Measurements from ENCODE around the gene KCNG3. TPM values are rescaled to one million over a fixed set of nuclear protein-coding genes. Genes with fewer than 3 reads are reported as not detected.

KCNG3 gene
- polyA plus RNA-seq, 10 donors: 0.04 to 0.06 TPM; not detected in 8

DNA sequence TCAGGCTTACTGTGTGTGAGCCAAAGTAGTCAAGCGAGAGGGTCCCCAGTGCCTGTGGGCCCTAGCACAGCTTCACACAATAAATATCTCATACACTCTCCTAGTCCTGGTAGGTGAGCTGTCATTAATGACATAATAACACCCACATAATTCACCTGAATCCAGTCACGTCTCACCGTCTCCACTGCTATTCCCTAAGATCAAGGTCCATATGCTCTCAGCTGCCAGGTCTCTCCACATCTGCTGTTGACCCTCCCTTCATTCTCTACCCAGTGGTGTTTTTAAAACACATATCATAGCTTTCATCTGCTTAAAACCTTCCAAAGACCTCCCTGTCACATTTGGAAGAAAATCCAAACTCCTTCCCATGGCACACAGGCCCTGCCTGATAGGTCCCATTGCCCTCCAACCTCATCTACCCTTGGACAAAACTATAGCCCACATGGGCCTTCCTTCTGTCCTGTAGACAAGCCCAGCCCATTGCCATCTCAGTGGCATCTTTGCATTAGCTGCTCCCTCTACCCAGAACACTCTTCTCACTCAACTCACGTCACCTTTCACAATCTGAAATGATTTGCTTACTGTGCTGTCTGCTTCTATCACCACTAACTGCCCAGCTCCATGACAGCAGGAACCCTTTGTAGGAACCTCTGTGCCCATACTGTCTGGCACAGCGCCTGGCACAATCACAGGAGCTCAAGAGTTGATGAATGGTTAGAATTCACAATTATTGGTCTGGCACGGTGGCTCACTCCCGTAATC lies 7.5 kb downstream of the KCNG3 start:
- DNase-seq: no peak

DNA sequence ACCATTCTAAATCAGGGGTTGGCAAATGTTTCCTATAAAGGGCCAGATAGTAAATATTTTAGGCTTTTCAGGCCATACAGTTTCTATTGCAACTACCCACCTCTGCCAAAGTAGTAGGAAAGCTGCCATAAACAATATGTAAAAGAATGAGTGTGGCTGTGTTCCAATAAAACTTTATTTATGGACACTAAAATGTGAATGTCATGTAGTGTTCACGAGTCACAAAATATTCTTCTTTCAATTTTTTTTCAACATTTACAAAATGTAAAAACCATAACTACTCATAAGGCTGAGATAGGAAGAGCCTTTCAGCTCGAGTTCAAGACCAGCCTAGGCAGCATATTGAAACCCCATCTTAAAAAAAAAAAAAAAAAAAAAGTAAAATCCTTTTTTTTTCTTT lies 13.4 kb downstream of the KCNG3 start:
- no peak for DNase-seq

DNA sequence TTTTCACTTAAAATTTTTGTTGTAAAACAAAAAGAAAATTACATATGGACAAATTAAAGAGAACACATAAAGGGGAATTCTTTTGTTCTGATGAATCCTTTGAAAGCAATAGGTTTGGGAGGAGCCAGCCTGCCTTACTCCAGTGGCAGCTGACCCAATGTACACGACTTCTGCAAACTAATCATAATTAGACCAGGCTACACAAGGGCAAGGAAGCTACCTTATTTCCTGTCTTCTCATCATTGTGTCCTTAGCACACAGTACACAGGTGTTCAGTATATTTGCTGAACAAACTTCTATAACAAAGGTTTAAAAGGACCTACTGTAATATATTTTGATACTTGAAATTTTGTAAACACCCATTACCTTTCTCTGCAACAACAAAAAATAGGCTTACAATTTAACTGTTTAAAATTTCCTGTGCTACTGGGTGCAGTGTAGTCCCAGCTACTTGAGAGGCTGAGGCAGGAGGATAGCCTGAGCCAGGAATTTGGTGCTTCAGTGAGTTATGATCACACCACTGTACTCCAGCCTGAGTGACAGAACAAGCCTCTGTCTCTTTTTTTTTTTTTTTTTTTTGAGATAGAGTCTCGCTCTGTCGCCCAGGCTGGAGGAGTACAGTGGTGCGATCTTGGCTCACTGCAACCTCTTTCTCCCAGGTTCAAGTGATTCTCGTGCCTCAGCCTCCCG lies 18.9 kb downstream of the KCNG3 start:
- DNase-seq: no peak

DNA sequence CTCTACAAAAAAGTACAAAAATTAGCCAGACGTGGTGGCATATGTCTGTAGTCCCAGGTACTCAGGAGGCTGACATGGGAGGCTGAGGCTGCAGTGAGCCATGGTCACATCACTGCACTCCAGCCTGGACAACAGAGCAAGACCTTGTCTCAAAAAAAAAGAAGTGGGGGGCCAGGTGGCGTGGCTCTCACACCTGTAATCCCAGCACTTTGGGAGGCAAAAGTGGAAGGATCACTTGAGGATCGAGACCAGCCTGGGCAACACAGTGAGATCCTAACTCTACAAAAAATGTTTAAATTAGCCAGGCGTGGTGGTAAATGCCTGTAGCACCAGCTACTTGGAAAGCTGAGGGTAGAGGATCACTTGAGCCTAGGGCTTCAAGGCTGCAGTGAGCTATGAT lies 23.1 kb downstream of the KCNG3 start:
- no peak for DNase-seq

DNA sequence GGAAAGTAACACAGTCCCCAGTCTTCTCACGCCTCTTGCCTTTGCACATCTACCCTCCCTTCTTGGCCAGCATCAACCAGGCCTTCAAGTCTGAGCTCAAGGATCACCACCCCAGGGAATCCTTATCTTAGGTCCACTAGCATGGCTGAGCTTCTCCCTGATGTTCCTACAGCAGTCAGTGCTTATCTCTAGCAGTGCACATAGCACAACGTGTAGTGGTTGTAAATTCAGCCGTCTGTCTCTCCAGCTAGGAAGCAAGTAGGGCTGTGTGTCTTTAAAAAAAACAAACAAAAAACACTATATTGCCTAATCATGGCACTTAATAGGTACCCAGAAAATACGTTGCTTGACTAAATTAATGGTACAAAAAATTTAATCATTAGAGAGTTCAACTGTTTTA lies 29.2 kb downstream of the KCNG3 start:
- no peak for DNase-seq

DNA sequence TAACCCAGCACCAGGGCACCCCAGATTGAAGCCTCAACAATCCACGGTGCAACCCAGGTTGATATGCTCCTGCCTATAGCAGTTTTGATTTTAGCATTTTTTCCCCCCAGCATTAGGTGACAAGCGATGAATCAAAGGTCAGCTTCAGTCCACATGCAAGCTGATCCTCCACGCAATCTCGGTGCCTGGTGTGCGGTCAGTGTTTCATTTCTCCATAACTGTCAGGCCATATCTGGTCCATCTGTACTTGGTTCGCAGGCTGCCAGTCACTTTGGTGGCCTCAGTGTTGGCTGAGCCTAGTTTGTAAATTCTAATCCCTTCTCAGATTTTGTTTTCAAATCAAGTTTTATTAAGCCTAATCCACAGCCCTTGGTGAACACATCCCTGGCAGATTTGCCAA lies 30.2 kb downstream of the KCNG3 start:
- no peak for DNase-seq

DNA sequence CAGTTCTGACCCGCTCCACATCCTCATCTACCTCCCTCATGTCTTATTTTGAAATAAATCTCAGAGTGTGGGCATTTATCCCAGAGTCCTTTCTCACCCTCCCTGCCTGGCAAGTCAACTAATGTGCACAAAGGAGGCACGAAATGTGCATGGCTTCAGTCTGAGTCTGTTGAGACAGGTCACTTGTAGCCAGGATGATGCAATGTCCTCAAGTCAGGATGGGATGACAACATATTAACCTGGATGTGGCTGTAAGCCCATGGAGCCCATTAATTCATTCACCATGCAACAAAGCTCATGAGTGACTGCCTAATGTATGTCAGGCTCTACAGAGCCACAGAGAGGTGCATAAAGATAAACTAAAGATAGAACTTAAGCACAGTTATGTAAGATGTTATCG lies 34.5 kb downstream of the KCNG3 start:
- no peak for DNase-seq

DNA sequence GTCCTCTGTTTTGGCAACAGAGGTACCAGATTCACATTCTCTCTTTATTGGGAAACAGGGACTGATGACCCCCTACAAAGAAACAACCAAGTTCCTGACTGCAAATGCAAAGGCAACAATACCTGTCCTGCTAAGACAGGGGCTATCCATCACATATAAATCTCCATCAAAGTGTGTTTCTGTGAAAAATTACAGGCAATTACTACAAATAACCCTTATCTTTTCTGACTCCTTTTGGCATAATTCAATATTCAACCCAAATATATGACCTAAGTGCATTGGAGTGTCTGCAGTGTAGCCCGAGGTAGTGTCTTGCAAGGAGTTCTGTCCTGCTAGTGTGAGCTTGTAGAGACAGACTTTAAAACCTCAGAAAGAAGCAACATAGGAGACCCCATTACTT lies 35.4 kb downstream of the KCNG3 start:
- DNase-seq: no peak

DNA sequence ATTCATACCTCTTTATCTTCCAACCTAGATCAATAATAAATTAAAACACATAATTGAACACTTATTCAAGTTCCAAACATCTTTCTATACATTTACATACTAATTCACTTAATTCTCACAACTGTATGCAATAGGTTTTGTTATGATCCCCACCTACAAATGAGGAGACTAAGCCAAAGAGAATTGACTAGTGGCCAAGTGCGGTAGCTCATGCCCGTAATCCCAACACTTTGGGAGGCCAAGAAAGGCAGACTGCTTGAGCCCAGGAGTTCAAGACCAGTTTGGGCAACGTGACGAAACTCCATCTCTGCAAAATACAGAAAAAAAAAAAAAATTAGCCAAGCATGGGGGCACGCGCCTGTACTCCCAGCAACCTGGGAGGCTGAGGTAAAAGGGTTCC lies 36.8 kb downstream of the KCNG3 start:
- no peak for DNase-seq

DNA sequence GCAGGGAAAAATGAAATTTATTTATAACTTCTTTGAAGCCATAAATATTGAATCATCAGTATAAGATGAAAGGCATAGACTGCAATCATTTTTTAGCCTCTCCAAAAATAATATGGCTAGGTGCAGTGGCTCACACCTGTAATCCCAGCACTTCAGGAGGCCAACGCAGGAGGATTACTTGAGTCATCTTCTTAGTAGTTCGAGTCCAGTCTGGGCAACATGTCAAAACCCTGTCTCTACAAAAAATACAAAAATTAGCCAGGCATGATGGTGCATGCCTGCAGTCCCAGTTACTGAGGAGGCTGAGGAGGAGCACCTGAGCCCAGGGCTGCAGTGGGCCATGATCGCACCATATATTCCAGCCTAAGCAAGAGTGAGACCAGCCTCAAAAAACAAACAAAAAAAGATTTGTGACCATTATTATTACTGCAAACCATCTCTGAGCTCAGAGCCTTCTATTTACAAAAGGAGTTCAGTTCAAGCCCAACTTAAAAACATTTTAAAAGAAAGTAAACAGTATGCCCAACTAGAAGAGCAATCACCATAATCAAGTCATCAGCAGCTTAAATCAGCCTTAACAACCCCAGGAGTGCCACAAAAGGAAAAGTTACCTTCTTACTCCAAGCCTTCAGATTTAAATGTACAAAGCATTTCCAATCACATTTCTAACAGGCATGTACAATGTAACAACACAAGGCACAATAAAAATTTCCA lies 37.5 kb downstream of the KCNG3 start:
- no peak for DNase-seq

DNA sequence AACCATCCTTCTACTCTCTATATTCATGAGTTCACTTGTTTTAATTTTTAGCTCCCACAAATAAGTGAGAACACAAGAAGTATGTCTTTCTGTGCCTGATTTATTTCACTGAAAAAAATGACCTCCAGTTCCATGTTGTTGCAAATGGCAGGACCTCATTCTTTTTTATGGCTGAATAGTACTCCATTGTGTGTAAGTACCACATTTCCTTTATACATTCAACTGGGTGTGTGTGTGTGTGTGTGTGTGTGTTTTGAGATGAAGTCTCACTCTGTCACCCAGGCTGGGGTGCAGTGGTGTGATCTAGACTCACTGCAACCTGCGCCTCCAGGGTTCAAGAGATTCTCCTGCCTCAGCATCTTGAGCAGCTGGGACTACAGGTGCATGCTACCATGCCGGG lies 41.2 kb downstream of the KCNG3 start:
- no peak for DNase-seq

DNA sequence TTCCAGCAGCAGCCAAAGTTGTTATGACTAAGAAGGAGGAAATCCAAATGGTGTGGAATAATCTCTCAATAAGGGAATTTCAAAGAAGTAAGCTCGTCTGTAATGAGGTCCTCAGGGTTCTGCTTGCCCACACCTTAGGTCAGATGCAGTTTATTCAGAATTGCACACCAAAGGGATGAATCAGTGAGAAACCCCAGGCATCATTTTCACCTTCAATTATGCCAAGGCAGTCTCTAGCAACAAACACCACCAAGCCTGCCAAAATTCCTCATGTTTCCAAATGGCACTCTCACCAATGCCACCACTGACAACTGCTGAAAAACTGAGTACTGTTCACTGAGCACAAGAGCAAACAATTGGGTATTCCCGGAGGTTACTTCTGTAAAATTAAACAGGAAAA lies 43.6 kb downstream of the KCNG3 start:
- no peak for DNase-seq

DNA sequence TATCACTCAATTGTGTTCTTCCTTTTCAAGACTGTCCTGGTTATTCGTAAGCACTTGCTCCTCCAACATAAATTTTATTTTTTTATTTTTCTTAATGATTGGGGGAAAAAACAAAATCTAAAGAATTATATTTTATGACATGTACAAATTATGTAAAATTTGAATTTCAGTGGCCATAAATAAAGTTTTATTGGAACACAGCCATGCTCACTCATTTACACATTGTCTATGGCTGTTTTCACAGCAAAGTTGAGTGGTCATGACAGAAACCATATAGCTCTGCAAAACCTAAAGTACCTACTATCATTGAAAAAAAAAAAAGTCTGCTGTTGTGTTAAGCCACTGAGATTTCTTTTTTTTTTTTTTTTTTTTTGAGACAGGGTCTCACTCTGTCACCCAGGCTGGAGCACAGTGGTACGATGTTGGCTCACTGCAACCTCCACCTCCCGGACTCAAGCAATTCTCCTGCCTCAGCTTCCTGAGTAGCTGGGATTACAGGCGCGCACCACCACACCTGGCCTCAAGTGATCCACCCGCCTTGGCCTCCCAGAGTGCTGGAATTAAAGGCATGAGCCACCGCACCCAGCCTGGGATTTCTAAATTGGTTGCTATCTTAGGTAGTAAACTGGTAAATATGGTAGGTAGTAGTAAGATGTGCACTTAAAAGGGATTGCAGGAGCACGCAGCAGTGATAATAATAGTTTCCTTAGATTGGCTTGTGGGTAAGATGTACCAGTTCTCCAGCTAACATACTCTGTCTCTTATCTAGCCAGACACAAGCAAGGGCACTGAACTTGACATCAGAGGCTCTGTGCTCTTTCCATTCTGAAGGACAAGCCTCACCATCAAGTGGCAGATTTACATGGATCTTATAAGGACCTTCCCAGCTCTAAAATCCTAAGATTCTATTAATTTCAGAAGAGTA lies 44.4 kb downstream of the KCNG3 start:
- DNase-seq: no peak

DNA sequence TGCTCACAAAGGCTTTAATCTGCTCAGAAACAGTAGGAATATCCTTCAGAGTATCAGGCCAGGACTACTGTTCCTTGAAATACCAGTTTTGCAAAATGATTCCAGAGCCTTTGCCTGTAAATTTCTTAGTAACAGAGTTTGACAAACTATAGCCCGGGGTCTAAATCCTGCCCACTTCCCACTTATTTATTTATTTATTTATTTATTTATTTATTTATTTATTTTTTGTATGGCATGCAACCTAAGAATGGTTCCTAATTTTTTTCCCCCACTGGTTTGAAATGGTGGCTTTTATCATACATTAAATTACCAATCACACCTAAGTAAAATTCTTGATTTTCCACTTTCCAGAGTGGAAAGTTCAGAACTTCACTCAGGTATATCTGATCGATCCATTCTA lies 45.6 kb downstream of the KCNG3 start:
- no peak for DNase-seq

DNA sequence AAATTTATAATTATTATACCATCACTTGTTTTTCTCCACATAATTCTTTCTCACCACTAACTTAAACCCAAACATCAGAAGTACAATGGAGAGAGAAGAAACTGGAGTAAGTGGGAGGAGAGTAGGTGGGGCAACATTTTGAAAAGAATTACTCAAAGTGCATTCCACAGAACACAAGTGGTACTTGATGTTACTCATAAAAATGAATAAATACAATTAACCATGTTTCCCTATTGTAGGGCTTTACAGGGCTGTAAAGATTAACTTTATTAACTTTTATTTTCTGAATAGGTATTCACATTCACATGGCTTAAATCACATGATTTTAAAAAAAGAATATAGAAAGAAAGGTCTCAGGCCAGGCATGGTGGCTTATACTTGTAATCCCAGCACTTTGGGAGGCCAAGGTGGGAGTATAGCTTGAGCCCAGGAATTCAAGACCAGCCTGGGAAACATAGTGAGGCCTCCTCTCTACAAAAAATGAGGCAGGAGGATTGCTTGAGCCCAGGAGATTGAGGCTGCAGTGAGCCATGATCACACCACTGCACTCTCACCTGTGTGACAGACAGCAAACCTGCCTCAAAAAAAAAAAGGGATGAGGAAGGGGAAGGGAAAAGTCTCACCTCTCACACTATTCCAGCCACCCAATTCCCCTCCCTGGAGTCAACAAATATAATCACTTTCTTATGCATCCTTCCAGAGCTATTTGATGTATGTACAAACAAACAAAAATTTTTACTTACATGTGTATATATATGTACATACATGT lies 47.1 kb downstream of the KCNG3 start:
- no peak for DNase-seq

DNA sequence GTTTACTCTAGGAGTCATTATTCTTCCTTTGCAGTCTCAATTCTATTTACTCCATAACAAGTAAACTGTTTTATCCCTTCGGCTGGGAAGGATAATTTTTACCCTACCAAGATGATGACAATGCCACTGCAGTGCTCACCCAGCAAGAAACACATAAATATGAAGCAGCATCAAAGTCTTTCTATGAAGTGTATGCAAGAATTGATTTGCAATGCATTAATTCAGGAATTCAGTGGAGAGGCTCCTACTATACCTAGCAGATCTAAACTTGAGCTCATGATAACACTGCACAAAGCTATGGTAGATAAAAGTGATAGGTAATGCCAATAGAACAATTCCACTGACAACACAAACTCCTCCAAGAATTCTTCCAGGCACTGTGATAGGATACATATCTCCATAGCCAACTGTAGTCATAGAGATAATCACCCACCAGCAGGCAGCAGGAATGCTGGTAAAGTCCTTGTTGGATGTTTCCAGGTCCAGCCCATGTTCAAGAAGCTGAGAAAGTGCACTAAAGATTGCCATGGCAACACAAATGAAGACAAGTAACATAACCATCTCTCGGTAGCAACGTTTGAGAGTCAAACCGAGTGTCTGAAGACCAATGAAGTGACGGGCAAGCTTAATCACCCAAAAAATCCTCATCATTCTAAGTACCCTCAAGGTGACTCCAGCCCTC lies 49.9 kb downstream of the KCNG3 start:
- DNase-seq: no peak

DNA sequence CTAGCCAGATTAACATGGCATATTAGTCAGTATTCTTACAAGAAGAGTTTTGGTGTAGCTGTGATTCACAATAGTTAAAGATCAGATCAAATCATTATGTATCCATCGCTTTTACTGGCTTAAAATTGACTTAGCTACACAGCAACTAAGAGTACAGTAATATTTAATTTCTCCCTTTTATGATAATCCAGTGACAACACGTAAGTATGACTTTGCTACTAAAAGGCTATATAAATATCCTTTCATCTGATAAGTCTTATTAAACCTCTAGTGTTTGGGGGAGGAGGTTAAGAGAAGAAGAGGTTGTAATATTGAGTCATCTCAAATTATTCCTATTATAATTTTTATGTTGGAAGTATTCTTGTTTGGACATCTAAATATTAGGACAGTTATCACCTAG lies 51.0 kb downstream of the KCNG3 start:
- DNase-seq: no peak

DNA sequence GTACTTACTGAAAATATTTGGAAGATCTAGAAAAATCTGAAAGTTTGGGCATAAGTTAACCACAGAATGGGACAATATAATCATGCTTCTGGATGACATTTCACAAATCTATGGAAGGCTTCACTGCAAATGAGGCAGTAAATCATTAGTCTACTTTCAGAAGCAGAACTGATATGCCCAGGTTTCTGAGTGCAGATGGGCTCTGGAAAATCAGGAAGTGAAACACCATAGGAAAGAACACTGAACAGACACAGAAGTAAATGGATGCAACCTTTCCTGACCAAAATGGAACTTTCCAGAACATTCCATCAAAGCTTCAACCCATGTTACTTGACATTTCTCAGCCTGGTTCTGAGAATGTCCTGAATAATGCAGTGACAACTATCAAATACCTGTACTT lies 55.1 kb downstream of the KCNG3 start:
- no peak for DNase-seq

DNA sequence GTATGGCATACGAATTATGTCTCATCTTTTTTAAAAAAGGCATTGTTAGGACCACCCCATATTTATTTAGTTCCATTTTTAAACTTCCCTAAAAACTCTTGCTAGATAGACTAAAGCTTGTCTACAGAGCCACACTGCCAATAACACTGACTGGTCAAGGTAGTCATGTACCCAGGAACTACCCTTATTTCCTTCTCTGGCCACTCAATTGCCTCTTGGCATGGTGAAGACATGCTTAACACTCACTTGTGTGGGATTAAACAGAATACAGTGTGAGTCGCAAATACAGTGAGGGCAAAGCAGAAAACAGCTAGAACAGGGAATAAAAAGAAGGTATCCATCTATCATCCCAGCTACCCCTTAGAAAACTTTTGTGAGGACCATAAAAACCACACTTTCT lies 57.4 kb downstream of the KCNG3 start:
- DNase-seq: no peak

DNA sequence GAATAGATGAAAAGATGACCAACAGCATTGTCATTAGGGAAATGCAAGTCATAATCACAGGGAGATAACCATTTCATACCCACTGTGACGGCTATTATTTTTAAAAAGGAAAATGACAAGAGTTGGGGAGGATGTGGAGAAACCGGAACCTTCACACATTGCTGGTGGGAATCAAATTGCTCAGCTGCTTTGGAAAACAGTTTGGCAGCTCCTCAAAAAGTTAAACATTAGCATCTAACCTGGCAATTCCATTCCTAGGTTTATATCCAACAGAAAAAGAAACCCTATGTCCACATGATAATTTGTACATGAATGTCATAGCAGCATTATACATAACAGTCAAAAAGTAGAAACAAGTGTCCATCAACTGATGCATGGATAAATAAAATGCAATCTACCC lies 58.2 kb downstream of the KCNG3 start:
- no peak for DNase-seq

DNA sequence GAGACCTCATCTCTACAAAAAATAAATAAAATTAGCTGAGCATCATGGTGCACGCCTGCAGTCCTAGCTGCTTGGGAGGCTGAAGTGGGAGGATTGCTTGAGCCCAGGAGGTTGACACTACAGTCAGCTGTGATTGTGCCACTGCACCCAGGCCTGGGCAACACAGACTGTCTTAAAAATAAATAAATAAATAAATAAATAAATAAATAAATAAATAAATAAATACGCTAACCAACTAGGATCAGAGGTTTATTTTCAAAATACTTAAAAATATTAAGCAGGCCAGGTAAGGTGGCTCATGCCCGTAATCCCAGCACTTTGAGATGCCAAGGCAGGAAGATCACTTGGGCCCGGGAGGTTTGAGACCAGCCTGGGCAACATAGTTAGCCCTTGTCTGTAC lies 63.6 kb downstream of the KCNG3 start:
- no peak for DNase-seq
